ENCODE measurements around the gene SLC27A1.

The SLC27A1 gene

DNA sequence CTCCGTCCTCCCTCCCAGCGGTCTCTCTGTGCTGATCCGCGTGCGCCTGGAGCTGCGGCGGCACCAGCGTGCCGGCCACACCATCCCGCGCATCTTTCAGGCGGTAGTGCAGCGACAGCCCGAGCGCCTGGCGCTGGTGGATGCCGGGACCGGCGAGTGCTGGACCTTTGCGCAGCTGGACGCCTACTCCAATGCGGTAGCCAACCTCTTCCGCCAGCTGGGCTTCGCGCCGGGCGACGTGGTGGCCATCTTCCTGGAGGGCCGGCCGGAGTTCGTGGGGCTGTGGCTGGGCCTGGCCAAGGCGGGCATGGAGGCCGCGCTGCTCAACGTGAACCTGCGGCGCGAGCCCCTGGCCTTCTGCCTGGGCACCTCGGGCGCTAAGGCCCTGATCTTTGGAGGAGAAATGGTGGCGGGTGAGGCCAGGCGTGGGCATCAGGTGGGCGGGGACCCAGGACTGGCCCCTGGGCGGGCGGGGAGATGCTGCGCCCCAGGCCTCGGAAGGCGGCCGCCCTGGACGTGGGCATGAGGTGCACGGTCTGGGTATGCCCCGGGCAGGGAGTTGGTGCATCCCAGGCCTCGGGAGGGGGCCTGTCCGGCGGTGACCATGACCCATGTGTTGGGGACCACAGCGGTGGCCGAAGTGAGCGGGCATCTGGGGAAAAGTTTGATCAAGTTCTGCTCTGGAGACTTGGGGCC lies 16.4 kb downstream of the SLC27A1 start:
- Histone ChIP-seq H3K79me2 (ENCODE audit: control insufficient read depth, insufficient read depth, low read length) (no peaks in the 10 kb centered on the region), H4K8ac (ENCODE audit: low read depth, low read length) (no peak overlapping the region), H3K18ac (ENCODE audit: low read length) (no peak overlapping the region), H2BK5ac (ENCODE audit: low read length) (no peak overlapping the region), H3K4me1 (ENCODE audit: control insufficient read depth, low read depth, low read length) (peaks cover 6% of the 10 kb centered on the region), H4K5ac (ENCODE audit: low read length) (no peak overlapping the region), H3K79me1 (ENCODE audit: low read length) (no peaks in the 10 kb centered on the region), H3K27ac (ENCODE audit: low read depth, low read length) (no peak overlapping the region), H3K9ac (ENCODE audit: low read length) (no peak overlapping the region), H3K23ac (ENCODE audit: low read length) (no peak overlapping the region), H3K4ac (ENCODE audit: low read depth, low read length) (no peak overlapping the region), H3K56ac (ENCODE audit: low read length) (no peak overlapping the region), H2BK120ac (ENCODE audit: low read depth, low read length) (no peak overlapping the region), H3K27me3 (ENCODE audit: insufficient read depth, low read length, poor library complexity) (no peaks in the 10 kb centered on the region), H2BK15ac (replicated peaks; ENCODE audit: low read depth) (no peak overlapping the region), H3K4me2 (ENCODE audit: low read length) (no peak overlapping the region), H3K4me3 (ENCODE audit: low read length) (no peak overlapping the region), H3K36me3 (ENCODE audit: control insufficient read depth, insufficient read depth, low read length) (no peaks in the 10 kb centered on the region), H2AK5ac (ENCODE audit: low read length) (no peak overlapping the region)
- no CpG with 5 or more reads among the region's 58 CpGs for WGBS (ENCODE audit: extremely low coverage, insufficient coverage, low lambda C conversion rate)
- no peak for DNase-seq

DNA sequence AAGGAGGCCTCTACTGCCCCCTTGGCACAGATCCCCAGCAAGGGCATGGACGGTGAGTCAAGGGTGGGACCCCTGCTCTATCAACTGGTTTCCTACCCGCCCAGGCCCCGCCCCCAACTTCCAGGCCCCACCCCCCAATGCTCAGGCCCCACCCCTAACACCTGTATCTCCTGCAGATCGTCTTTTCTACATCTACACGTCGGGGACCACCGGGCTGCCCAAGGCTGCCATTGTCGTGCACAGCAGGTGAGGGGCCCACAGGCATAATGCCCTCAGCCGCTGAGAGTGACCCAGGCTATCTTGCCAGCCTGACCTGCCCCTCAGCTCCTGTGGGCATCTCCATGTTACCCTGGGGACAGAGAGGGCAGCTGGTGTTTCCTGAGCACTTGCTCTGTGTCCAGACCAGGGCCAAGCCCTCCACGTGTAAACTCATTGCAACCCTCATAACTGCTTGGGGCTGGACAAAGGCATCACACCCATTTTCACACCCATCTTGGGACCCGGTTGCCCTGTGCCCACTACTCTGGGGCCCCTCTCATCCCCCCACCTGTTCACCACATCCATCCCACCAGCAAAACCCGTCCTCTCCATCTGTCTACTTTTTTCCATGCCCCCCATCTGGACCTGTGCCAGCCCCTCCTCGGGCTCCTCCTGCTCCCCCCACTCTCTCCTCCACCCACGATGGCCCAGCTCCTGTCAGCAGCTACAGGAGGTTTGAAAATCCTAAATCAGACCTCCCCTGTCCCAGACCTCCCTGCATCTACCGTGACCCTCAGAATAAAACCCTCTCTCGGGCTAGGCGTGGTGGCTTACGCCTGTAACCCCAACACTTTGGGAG lies 17.2 kb downstream of the SLC27A1 start:
- DNase-seq = no peak
- Histone ChIP-seq H3K36me3 (ENCODE audit: control insufficient read depth, insufficient read depth, low read length) (no peaks in the 10 kb centered on the region), H4K5ac (ENCODE audit: low read length) (no peak overlapping the region), H2BK5ac (ENCODE audit: low read length) (no peak overlapping the region), H2BK15ac (replicated peaks; ENCODE audit: low read depth) (no peak overlapping the region), H2AK5ac (ENCODE audit: low read length) (no peak overlapping the region), H2BK120ac (ENCODE audit: low read depth, low read length) (no peak overlapping the region), H4K8ac (ENCODE audit: low read depth, low read length) (no peak overlapping the region), H3K56ac (ENCODE audit: low read length) (no peak overlapping the region), H3K23ac (ENCODE audit: low read length) (no peak overlapping the region), H3K4me2 (ENCODE audit: low read length) (no peak overlapping the region), H3K79me1 (ENCODE audit: low read length) (no peaks in the 10 kb centered on the region), H3K79me2 (ENCODE audit: control insufficient read depth, insufficient read depth, low read length) (no peaks in the 10 kb centered on the region), H3K4me3 (ENCODE audit: low read length) (no peak overlapping the region), H3K4me1 (ENCODE audit: control insufficient read depth, low read depth, low read length) (peaks cover 6% of the 10 kb centered on the region), H3K4ac (ENCODE audit: low read depth, low read length) (no peak overlapping the region), H3K18ac (ENCODE audit: low read length) (no peak overlapping the region), H3K27me3 (ENCODE audit: insufficient read depth, low read length, poor library complexity) (no peaks in the 10 kb centered on the region), H3K9ac (ENCODE audit: low read length) (no peak overlapping the region), H3K27ac (ENCODE audit: low read depth, low read length) (no peak overlapping the region)
- no CpG with 5 or more reads among the region's 18 CpGs for WGBS (ENCODE audit: extremely low coverage, insufficient coverage, low lambda C conversion rate)

DNA sequence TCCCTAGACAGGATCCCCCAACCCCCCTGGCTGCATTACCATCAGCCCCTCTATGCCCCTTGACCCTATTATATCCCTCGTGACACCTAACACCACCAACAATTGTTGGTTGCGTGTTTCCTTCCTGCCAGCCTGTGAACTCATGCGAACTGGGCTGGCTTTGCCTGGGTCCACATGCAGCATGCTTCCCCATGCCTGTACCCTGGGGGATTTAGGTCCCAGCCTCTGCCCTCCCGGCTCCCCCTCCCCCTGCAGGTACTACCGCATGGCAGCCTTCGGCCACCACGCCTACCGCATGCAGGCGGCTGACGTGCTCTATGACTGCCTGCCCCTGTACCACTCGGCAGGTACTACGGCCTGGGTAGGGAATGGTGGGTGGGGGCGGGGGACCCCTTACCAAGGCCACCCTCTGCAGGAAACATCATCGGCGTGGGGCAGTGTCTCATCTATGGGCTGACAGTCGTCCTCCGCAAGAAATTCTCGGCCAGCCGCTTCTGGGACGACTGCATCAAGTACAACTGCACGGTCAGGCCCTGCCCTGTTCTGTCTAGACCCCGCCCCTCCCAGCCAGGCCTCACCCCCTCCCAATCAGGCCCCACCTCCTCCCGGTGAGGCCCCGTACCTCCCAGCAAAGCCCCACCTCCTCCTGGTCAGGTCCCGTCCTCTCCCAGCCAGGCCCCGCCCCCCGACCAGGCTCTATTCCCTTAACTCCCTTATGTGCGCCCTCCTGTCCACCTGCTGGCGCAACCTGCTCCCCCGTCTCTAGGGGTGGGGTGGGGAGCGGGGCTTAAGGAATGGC lies 18.5 kb downstream of the SLC27A1 start:
- H3K4me2 ChIP-seq (ENCODE audit: low read length) = peak overlapping the region; percentile 87
- DNase-seq = peak; percentile 99
- peak overlapping the region; percentile 42 for H3K9ac ChIP-seq (ENCODE audit: low read length)
- H3K4ac ChIP-seq (ENCODE audit: low read depth, low read length) = no peak overlapping the region
- peak overlapping the region; percentile 15 for H3K4me3 ChIP-seq (ENCODE audit: low read length)
- H2BK5ac ChIP-seq (ENCODE audit: low read length) = no peak overlapping the region
- H3K27ac ChIP-seq (ENCODE audit: low read depth, low read length) = no peak overlapping the region
- no peak overlapping the region for H4K8ac ChIP-seq (ENCODE audit: low read depth, low read length)
- H2BK120ac ChIP-seq (ENCODE audit: low read depth, low read length) = no peak overlapping the region
- H3K27me3 ChIP-seq (ENCODE audit: insufficient read depth, low read length, poor library complexity) = no peaks in the 10 kb centered on the region
- H4K5ac ChIP-seq (ENCODE audit: low read length) = no peak overlapping the region
- no peaks in the 10 kb centered on the region for H3K79me1 ChIP-seq (ENCODE audit: low read length)
- H3K36me3 ChIP-seq (ENCODE audit: control insufficient read depth, insufficient read depth, low read length) = no peaks in the 10 kb centered on the region
- H3K4me1 ChIP-seq (ENCODE audit: control insufficient read depth, low read depth, low read length) = peaks cover 6% of the 10 kb centered on the region
- no peaks in the 10 kb centered on the region for H3K79me2 ChIP-seq (ENCODE audit: control insufficient read depth, insufficient read depth, low read length)
- no peak overlapping the region for H3K18ac ChIP-seq (ENCODE audit: low read length)
- peak overlapping the region; percentile 71 for H3K56ac ChIP-seq (ENCODE audit: low read length)
- peak overlapping the region; percentile 59 for H3K23ac ChIP-seq (ENCODE audit: low read length)
- no peak overlapping the region for H2BK15ac ChIP-seq (replicated peaks; ENCODE audit: low read depth)
- no CpG with 5 or more reads among the region's 31 CpGs for WGBS (ENCODE audit: extremely low coverage, insufficient coverage, low lambda C conversion rate)
- H2AK5ac ChIP-seq (ENCODE audit: low read length) = peak overlapping the region; percentile 37

DNA sequence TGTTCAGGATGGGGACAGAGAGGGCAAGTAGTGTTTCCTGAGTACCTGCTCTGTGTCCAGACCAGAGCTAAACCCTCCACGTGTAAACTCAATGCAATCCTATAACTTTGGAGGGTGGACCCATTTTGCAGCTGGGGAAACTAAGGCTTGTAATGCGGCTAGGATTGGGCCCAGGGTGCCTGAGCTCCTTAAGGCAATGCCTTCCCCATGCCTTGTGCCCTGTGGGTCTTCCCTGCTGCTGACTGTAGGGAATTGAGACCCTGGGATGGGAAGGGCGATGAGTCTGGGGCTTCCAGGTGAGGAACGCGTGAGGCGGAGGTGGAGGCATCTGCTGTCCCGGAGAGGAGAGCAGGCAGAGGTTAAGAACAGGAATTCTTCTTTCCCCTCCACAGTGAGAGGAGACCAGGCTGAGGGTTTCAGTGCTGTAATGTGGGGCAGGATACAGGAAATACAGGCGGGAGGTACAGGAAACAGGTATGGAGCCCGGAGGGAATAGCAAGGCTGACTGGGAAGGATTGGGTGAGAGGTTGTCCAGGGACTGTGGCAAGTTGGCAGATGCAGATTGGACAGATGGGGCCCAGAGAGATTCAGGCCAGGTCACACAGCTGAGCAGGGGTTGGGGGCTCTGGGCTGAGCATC lies 19.2 kb downstream of the SLC27A1 start:
- H3K79me2 ChIP-seq (ENCODE audit: control insufficient read depth, insufficient read depth, low read length) = no peaks in the 10 kb centered on the region
- no peak overlapping the region for H3K56ac ChIP-seq (ENCODE audit: low read length)
- no peak overlapping the region for H2BK15ac ChIP-seq (replicated peaks; ENCODE audit: low read depth)
- H3K9ac ChIP-seq (ENCODE audit: low read length) = peak overlapping the region; percentile 10
- no CpG with 5 or more reads among the region's 9 CpGs for WGBS (ENCODE audit: extremely low coverage, insufficient coverage, low lambda C conversion rate)
- H3K4me3 ChIP-seq (ENCODE audit: low read length) = no peak overlapping the region
- H3K27ac ChIP-seq (ENCODE audit: low read depth, low read length) = no peak overlapping the region
- H3K79me1 ChIP-seq (ENCODE audit: low read length) = no peaks in the 10 kb centered on the region
- no peak overlapping the region for H2AK5ac ChIP-seq (ENCODE audit: low read length)
- DNase-seq = no peak
- H2BK120ac ChIP-seq (ENCODE audit: low read depth, low read length) = no peak overlapping the region
- H3K36me3 ChIP-seq (ENCODE audit: control insufficient read depth, insufficient read depth, low read length) = no peaks in the 10 kb centered on the region
- peak overlapping the region; percentile 91 for H4K5ac ChIP-seq (ENCODE audit: low read length)
- H3K27me3 ChIP-seq (ENCODE audit: insufficient read depth, low read length, poor library complexity) = no peaks in the 10 kb centered on the region
- no peak overlapping the region for H4K8ac ChIP-seq (ENCODE audit: low read depth, low read length)
- H3K4me2 ChIP-seq (ENCODE audit: low read length) = no peak overlapping the region
- no peak overlapping the region for H3K18ac ChIP-seq (ENCODE audit: low read length)
- no peak overlapping the region for H2BK5ac ChIP-seq (ENCODE audit: low read length)
- peaks cover 6% of the 10 kb centered on the region for H3K4me1 ChIP-seq (ENCODE audit: control insufficient read depth, low read depth, low read length)
- H3K4ac ChIP-seq (ENCODE audit: low read depth, low read length) = no peak overlapping the region
- H3K23ac ChIP-seq (ENCODE audit: low read length) = no peak overlapping the region

DNA sequence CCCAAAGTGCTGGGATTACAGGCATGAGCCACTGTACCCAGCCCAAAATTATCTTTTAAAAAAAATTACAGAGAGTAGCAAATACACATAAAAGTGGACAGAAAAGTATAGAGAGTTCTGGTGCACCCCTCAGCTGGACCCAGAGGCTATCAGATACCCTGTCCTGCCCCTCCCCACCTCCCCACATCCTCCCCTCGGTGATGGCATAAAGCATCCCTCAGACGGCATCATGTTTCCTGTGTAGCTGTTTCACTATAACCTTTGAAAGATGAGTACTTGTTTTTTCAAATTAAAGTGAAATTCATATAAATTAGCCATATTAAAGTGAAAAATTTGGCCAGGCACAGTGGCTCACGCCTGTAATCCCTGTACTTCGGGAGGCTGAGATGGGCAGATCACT lies 20.1 kb downstream of the SLC27A1 start:
- no peak overlapping the region for H4K8ac ChIP-seq (ENCODE audit: low read depth, low read length)
- no peak overlapping the region for H2BK15ac ChIP-seq (replicated peaks; ENCODE audit: low read depth)
- H3K79me1 ChIP-seq (ENCODE audit: low read length) = no peaks in the 10 kb centered on the region
- peaks cover 6% of the 10 kb centered on the region for H3K4me1 ChIP-seq (ENCODE audit: control insufficient read depth, low read depth, low read length)
- H2AK5ac ChIP-seq (ENCODE audit: low read length) = no peak overlapping the region
- H3K4ac ChIP-seq (ENCODE audit: low read depth, low read length) = no peak overlapping the region
- H3K9ac ChIP-seq (ENCODE audit: low read length) = no peak overlapping the region
- no peak overlapping the region for H3K4me3 ChIP-seq (ENCODE audit: low read length)
- DNase-seq = no peak
- H3K79me2 ChIP-seq (ENCODE audit: control insufficient read depth, insufficient read depth, low read length) = no peaks in the 10 kb centered on the region
- H3K27ac ChIP-seq (ENCODE audit: low read depth, low read length) = no peak overlapping the region
- H2BK5ac ChIP-seq (ENCODE audit: low read length) = no peak overlapping the region
- no peaks in the 10 kb centered on the region for H3K27me3 ChIP-seq (ENCODE audit: insufficient read depth, low read length, poor library complexity)
- H3K36me3 ChIP-seq (ENCODE audit: control insufficient read depth, insufficient read depth, low read length) = no peaks in the 10 kb centered on the region
- no peak overlapping the region for H3K4me2 ChIP-seq (ENCODE audit: low read length)
- H3K23ac ChIP-seq (ENCODE audit: low read length) = no peak overlapping the region
- no peak overlapping the region for H4K5ac ChIP-seq (ENCODE audit: low read length)
- H2BK120ac ChIP-seq (ENCODE audit: low read depth, low read length) = no peak overlapping the region
- no peak overlapping the region for H3K56ac ChIP-seq (ENCODE audit: low read length)
- WGBS (ENCODE audit: extremely low coverage, insufficient coverage, low lambda C conversion rate) = no CpG with 5 or more reads among the region's 4 CpGs
- no peak overlapping the region for H3K18ac ChIP-seq (ENCODE audit: low read length)

All from mesendoderm (in vitro differentiated cells).